Measurements from ENCODE around the gene PRM3. TPM values are rescaled to one million over a fixed set of nuclear protein-coding genes. Genes with fewer than 3 reads are reported as not detected.
A peak's percentile ranks its signal among the peaks of the same experiment; 100 is the strongest.

The PRM3 gene
- total and polyA plus RNA-seq, 12 donors, result not detected

DNA sequence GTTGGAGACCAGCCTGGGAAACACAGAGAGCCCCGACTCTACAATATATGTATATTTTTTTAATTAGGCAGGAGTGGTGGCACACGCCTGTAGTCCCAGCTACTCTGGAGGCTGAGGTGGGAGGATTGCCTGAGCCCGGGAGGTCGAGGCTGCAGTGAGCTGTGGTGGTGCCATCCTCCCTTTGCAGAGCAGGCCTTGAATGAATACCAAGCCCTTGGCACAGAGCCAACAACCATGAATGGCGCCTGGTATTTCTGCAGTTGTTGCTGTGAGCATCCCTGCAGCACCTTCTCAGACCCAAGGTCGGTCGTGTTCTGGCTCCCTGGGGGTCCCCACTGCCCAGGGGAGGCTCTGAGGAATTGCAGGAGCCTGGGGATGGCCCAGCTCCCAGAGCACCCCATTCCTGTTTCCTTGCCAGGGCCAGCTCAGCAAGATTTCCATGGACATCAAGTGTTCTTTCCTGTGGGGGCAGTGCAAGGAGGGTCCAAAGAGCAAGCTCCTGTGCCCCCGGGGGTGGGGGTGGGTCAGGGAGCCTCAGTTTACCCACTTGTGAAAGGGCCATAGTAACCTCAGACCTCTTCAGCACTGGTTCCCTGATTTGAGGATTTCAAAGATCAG, 46.2 kb upstream of the PRM3 start:
- WGBS, 4 donors, result 54 to 71% (median 56%) methylated on average over 4 to 8 of the region's 8 CpGs
- H3K4me3 ChIP-seq, result no peak overlapping the region

DNA sequence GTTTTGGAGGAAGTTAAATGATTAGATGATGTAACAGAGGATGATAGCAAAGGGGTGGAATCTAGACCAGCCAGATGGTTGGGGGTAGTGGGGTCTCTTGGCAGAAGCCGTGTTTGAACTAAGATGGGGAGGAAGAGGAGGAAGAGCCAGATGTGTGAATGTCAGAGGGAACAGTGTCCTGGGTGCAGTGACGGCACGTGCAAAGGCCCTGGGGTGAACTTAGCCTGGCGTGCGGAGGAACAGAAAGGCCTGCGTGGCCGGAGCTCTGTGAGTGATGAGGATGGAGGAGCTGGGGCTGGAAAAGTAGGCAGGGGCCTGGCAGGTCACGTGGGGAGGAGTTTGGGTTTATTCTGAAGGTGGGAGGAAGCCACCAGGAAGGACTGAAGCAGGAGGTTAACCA, 45.4 kb upstream of the PRM3 start:
- H3K9me3 ChIP-seq (replicated peaks in 1 of 3), result no peaks in the 10 kb centered on the region
- intact Hi-C loops (cut with DNase I), result no loop called here
- WGBS, 4 donors, result 78 to 91% (median 88%) methylated on average over 8 of the region's 8 CpGs

More for the DNA sequence above, 46.2 kb upstream of the PRM3 start:
- Histone ChIP-seq H3K4me1 (replicated peaks in 1 of 2) (no peaks in the 10 kb centered on the region), H3K9me3 (replicated peaks in 1 of 3) (no peaks in the 10 kb centered on the region), H3K27me3 (no peaks in the 10 kb centered on the region), H3K27ac (no peak overlapping the region), H3K36me3 (replicated peaks in 1 of 2) (no peaks in the 10 kb centered on the region)
- TF ChIP-seq, protein P1, sequence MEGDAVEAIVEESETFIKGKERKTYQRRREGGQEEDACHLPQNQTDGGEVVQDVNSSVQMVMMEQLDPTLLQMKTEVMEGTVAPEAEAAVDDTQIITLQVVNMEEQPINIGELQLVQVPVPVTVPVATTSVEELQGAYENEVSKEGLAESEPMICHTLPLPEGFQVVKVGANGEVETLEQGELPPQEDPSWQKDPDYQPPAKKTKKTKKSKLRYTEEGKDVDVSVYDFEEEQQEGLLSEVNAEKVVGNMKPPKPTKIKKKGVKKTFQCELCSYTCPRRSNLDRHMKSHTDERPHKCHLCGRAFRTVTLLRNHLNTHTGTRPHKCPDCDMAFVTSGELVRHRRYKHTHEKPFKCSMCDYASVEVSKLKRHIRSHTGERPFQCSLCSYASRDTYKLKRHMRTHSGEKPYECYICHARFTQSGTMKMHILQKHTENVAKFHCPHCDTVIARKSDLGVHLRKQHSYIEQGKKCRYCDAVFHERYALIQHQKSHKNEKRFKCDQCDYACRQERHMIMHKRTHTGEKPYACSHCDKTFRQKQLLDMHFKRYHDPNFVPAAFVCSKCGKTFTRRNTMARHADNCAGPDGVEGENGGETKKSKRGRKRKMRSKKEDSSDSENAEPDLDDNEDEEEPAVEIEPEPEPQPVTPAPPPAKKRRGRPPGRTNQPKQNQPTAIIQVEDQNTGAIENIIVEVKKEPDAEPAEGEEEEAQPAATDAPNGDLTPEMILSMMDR (IDR thresholded peaks at IDR 0.05), result no peak
- TF ChIP-seq POLR2A (IDR thresholded peaks at IDR 0.05), result no peak
- intact Hi-C loops (cut with DNase I), result no loop called here
- peak in 3 of 7 donors; percentile 28 to 62 (median 41) for DNase-seq

DNA sequence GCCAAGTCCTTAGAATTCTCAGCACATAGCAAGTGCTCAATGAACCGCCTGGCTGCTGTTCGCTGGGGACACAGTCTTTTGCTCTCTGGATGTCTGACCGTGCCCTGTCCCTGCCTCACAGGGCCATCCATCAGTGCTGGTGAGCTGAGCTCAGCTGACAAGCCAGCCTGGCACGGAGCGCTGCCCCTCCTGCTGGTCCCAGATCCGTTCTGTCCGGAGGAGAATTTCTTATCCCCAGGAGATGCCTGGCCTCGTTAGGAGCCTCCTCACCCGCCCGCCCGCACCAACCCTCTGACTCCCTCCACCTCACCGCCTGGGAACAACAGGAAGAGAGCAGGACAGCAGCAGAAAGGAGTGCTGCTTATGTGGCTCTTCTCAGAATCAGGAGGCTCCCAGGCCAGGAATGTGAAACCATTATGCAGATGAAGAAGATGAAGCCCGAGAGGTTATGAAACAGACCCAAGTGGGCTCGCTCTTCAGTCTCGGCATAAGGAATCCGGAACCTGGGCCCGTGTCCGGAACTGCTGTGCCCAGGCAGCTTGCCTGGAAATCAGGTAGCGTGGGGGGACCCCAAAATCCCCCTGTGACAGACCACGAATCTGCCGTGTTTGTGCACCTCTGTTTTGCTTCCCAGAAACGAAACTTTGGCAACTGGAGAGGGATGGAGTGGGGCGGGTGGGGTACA, 43.0 kb upstream of the PRM3 start:
- Histone ChIP-seq H3K9me3 (replicated peaks in 1 of 3) (no peaks in the 10 kb centered on the region), H3K4me1 (replicated peaks in 1 of 2) (peaks cover 0 to 3% of the 10 kb centered on the region in 2 donors), H3K27me3 (no peaks in the 10 kb centered on the region), H3K36me3 (replicated peaks in 1 of 2) (no peaks in the 10 kb centered on the region), H3K4me3 (no peak overlapping the region), H3K27ac (no peak overlapping the region)
- WGBS, 4 donors, result 72 to 89% (median 80%) methylated on average over 13 to 23 of the region's 23 CpGs
- DNase-seq, result no peak
- TF ChIP-seq, protein P1 (IDR thresholded peaks at IDR 0.05), result no peak
- TF ChIP-seq POLR2A (IDR thresholded peaks at IDR 0.05), result no peak
- intact Hi-C loops (cut with DNase I), result no loop called here

More for the DNA sequence above, 45.4 kb upstream of the PRM3 start:
- TF ChIP-seq POLR2A (IDR thresholded peaks at IDR 0.05), result no peak
- TF ChIP-seq, protein P1 (IDR thresholded peaks at IDR 0.05), result no peak
- no peak overlapping the region for H3K4me3 ChIP-seq
- DNase-seq, result no peak
- H3K27ac ChIP-seq, result no peak overlapping the region
- no peaks in the 10 kb centered on the region for H3K27me3 ChIP-seq
- no peaks in the 10 kb centered on the region for H3K4me1 ChIP-seq (replicated peaks in 1 of 2)
- no peaks in the 10 kb centered on the region for H3K36me3 ChIP-seq (replicated peaks in 1 of 2)

DNA sequence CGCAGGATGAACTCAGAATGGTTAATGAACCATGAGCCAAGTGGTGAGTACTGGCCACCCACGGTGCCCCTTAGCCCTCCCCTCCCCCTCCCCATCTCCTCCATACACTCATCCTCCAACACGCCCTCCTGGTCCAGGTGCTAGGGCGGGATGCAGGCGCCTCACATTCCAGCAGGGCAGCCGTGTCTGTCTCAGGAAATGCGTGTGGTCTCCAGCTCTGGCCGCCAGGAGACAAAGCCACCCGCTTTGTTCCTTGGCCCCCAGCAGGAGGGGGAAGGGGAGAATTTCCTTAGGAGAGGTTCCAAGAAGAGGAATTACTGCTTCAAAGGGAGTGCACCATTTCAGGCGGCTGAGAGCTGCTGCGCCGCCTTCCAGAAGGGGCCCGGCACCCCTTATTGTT, 42.1 kb upstream of the PRM3 start:
- DNase-seq, result no peak
- no peaks in the 10 kb centered on the region for H3K36me3 ChIP-seq (replicated peaks in 1 of 2)
- H3K27me3 ChIP-seq, result no peaks in the 10 kb centered on the region
- no peaks in the 10 kb centered on the region for H3K9me3 ChIP-seq (replicated peaks in 1 of 3)
- no peak overlapping the region for H3K4me3 ChIP-seq
- TF ChIP-seq, protein P1 (IDR thresholded peaks at IDR 0.05), result no peak
- TF ChIP-seq POLR2A (IDR thresholded peaks at IDR 0.05), result no peak
- WGBS, 4 donors, result 56 to 69% (median 65%) methylated on average over 9 to 13 of the region's 13 CpGs
- intact Hi-C loops (cut with DNase I), result no loop called here
- peaks cover 0 to 6% of the 10 kb centered on the region in 2 donors for H3K4me1 ChIP-seq (replicated peaks in 1 of 2)
- peak overlapping the region in 1 of 5 donors; percentile 10 for H3K27ac ChIP-seq

Measured in adrenal gland (tissue), 12 donors.